OCI-LY7 (cell line): ENCODE data around the gene VMAC.

Source experiments
- EZH2phosphoT487 ChIP-seq: fragments of 200-600 bp; sonication (generic); IDR thresholded peaks from 2 replicates; pipeline ENCODE4 v1.6.1; 2018; ENCODE audit warnings: low read depth, borderline replicate concordance, mild to moderate bottlenecking, mixed run types, antibody characterized with exemption, low read length, moderate library complexity, mixed read lengths
- TF ChIP-seq, protein P1 (sequence below): fragments of 200-600 bp; sonication (generic); conservative IDR thresholded peaks from 2 replicates; pipeline ENCODE4 v1.5.1; 2014; ENCODE audit warnings: mild to moderate bottlenecking, antibody characterized with exemption, low read length, moderate library complexity, mixed read lengths

DNA sequence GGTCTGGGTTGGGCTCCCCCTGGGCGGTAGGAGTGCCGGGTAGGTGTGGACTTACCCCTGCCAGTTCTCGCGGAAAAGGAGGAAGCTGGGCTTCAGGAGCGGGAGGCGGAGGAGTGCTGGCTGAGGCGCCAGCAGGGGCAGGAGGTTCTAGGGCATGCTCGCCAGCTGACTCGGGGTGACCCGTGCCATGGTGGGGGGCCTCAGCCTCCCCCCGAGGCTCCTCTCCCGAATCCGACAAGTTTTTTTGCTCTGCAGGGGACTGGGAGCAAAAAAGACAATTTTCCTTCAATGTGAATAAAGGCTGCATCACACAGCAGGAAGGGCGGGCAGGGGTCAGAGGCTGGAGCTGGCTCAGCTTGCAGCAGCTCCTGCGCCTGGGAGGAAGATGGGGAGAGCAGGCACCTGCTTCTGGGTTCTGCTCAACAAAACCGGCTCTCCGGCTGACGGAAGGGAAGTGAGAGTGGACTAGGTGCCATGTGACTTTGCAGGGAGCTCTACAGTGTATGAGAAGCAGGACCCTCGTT, 46.7 kb downstream of the VMAC start:
- TF ChIP-seq, protein P1, sequence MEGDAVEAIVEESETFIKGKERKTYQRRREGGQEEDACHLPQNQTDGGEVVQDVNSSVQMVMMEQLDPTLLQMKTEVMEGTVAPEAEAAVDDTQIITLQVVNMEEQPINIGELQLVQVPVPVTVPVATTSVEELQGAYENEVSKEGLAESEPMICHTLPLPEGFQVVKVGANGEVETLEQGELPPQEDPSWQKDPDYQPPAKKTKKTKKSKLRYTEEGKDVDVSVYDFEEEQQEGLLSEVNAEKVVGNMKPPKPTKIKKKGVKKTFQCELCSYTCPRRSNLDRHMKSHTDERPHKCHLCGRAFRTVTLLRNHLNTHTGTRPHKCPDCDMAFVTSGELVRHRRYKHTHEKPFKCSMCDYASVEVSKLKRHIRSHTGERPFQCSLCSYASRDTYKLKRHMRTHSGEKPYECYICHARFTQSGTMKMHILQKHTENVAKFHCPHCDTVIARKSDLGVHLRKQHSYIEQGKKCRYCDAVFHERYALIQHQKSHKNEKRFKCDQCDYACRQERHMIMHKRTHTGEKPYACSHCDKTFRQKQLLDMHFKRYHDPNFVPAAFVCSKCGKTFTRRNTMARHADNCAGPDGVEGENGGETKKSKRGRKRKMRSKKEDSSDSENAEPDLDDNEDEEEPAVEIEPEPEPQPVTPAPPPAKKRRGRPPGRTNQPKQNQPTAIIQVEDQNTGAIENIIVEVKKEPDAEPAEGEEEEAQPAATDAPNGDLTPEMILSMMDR: no peak
- no peak for TF ChIP-seq EZH2phosphoT487
